A673 (cell line): Measurements from ENCODE around the gene LMF2. TPM values are rescaled to one million over a fixed set of nuclear protein-coding genes. Genes with fewer than 3 reads are reported as not detected.

Source experiments
- BruUV-seq: library from RNA; stranded (reverse); fragments of 400-500 nt; replicated peaks from 2 replicates; lab custom pipeline; 2021; lab: Mats Ljungman, UMichigan
- CTCF ChIA-PET: fragments of 300-600 bp; sonication (Branson Sonifier 250); formaldehyde crosslinking; loops from one replicate; lab custom pipeline; 2022; ENCODE audit warnings: antibody characterized with exemption; lab: Charles Lee
- POLR2A ChIA-PET: fragments of 300-600 bp; sonication (Branson Sonifier 250); formaldehyde crosslinking; loops from one replicate; lab custom pipeline; 2022; ENCODE audit warnings: antibody characterized with exemption; ENCODE audit not compliant: low non-redundant PET; lab: Charles Lee
- DNase-seq: peaks from one replicate; pipeline ENCODE4 v3.0.0-alpha.2; 2015; ENCODE audit warnings: low spot score
- H3K27ac ChIP-seq: fragments of 200-600 bp; sonication (generic); 2 replicates; pipeline ENCODE4 v1.5.1; 2016; ENCODE audit warnings: mixed run types, low read depth, mild to moderate bottlenecking, mixed read lengths, antibody characterized with exemption, low read length; ENCODE audit not compliant: poor library complexity, severe bottlenecking
- H3K27me3 ChIP-seq: fragments of 200-600 bp; sonication (generic); replicated peaks from 2 replicates; pipeline ENCODE4 v1.6.1; 2017; ENCODE audit warnings: mixed run types, low read depth, mild to moderate bottlenecking, mixed read lengths, antibody characterized with exemption, low read length; ENCODE audit not compliant: insufficient read depth, poor library complexity
- H3K36me3 ChIP-seq: fragments of 200-600 bp; sonication (generic); 2 replicates; pipeline ENCODE4 v1.6.1; 2016; ENCODE audit warnings: mixed run types, mild to moderate bottlenecking, mixed read lengths, antibody characterized with exemption, low read length; ENCODE audit not compliant: insufficient read depth, poor library complexity, severe bottlenecking
- H3K4me1 ChIP-seq: fragments of 200-600 bp; sonication (generic); 2 replicates; pipeline ENCODE4 v1.6.1; 2017; ENCODE audit warnings: mixed run types, mild to moderate bottlenecking, mixed read lengths, antibody characterized with exemption, low read length; ENCODE audit not compliant: insufficient read depth, poor library complexity, severe bottlenecking
- H3K4me3 ChIP-seq: fragments of 200-600 bp; sonication (generic); 2 replicates; pipeline ENCODE4 v1.5.1; 2016; ENCODE audit warnings: low read depth, mixed run types, mild to moderate bottlenecking, mixed read lengths, low read length; ENCODE audit not compliant: poor library complexity, severe bottlenecking
- H3K9me3 ChIP-seq: fragments of 200-600 bp; sonication (generic); 2 replicates; pipeline ENCODE4 v1.6.1; 2016; ENCODE audit warnings: mixed run types, low read depth, mild to moderate bottlenecking, mixed read lengths, antibody characterized with exemption, low read length; ENCODE audit not compliant: poor library complexity, severe bottlenecking
- EZH2 ChIP-seq: fragments of 200-600 bp; sonication (generic); IDR thresholded peaks from 2 replicates; pipeline ENCODE4 v1.6.1; 2017; ENCODE audit warnings: borderline replicate concordance, low read depth, mild to moderate bottlenecking, mixed read lengths, antibody characterized with exemption, low read length; ENCODE audit not compliant: poor library complexity, severe bottlenecking
- intact Hi-C: fragments of 100-400 bp; cut with micrococcal nuclease; formaldehyde crosslinking; loops from one replicate; pipeline ENCODE4 v1.10.0; 2022; ENCODE audit not compliant: unreplicated experiment
- total RNA-seq: library from RNA; stranded (reverse); gene quantifications from 2 replicates; pipeline ENCODE4 v1.2.3, GENCODE V29; 2021
- TF ChIP-seq, protein P1 (sequence below): fragments of 300-800, 200-600 bp; sonication (generic); conservative IDR thresholded peaks from 2 replicates; pipeline ENCODE4 v1.5.1; 2017; ENCODE audit warnings: low read depth, mild to moderate bottlenecking, antibody characterized with exemption, low read length, moderate library complexity, mixed read lengths

Gene LMF2
- total RNA-seq, 1 experiment from 2014 or later = 79.2 TPM

DNA sequence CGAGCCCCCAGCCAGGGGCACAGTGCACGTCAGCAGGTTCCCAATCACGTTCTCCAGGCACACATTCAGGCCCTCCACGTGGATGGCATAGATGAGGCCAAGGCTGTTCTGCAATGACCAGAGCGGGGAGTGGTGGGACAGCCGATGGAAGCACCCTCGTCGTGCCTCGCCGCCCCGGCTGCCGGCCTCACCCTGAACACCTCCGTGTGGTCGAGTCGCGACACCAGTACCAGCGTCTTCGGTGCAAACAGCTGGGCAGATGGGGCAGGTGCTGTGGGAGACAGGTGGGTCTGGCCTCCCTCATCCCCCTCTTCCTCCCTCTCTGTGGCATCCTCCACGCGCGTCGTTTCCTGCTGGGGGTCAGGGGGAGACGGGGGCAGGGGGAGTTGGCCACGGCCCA is 40.2 kb downstream of the LMF2 start:
- Histone ChIP-seq H3K27me3 (no peaks in the 10 kb centered on the region), H3K36me3 (peaks cover 41% of the 10 kb centered on the region), H3K4me3 (no peak overlapping the region), H3K9me3 (no peaks in the 10 kb centered on the region), H3K27ac (no peak overlapping the region), H3K4me1 (peaks cover 17% of the 10 kb centered on the region)
- TF ChIP-seq EZH2 = no peak
- TF ChIP-seq, protein P1, sequence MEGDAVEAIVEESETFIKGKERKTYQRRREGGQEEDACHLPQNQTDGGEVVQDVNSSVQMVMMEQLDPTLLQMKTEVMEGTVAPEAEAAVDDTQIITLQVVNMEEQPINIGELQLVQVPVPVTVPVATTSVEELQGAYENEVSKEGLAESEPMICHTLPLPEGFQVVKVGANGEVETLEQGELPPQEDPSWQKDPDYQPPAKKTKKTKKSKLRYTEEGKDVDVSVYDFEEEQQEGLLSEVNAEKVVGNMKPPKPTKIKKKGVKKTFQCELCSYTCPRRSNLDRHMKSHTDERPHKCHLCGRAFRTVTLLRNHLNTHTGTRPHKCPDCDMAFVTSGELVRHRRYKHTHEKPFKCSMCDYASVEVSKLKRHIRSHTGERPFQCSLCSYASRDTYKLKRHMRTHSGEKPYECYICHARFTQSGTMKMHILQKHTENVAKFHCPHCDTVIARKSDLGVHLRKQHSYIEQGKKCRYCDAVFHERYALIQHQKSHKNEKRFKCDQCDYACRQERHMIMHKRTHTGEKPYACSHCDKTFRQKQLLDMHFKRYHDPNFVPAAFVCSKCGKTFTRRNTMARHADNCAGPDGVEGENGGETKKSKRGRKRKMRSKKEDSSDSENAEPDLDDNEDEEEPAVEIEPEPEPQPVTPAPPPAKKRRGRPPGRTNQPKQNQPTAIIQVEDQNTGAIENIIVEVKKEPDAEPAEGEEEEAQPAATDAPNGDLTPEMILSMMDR = no peak
- ChIA-PET CTCF (interaction anchor here (0.5 kb wide), 1 partner anchor 27 kb away, joined by 6 read pairs; no protein-coding TSS in a partner anchor), POLR2A (interaction anchor here (0.6 kb wide), 1 partner anchor 251 kb away, joined by 4 read pairs; no protein-coding TSS in a partner anchor)
- no peak for DNase-seq
- intact Hi-C loops = no loop called here
- BruUV-seq = no TSS peak

DNA sequence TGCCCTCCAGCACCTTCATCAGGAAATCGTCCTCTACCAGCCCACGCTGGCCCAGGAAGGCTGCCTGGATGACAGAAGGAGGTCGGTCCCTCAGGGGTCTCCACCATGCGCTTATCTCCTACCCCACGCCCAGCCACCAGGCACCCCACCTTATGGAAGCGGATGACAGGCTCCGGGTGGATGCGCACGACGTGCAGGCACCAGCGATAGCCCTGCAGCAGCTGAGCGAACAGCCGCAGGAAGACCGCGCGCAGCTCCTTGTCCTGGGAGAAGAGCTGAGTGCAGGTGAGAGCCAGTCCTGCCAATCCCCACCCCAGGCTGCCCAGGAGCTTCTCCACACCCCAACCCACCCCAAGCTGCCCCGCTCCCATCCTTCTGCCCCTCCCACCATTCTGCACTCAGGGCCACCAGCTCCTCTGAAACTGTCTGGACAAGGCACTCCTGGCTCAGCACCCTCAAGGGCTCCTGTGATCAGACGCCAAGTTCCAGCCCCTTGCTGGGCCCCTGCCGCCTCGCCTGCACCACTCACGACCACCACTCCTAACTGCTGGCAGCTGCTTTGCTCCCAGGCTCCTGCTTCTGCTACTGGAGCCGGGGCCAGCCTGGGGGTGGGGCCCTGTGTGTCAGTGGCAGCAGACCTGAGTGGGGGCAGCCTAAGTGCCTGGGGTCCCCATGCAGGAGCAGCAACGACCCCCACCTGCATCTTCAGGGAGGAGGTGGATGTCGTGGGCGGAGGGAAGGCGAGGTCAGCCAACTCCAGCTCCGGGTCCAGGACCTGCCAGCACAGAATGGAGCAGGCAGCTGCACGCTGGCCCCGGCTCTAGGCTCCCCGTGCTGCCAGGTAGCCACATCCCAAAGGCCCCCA is 42.2 kb downstream of the LMF2 start:
- H3K9me3 ChIP-seq = no peaks in the 10 kb centered on the region
- ChIA-PET POLR2A (no interaction called here), CTCF (no interaction called here)
- no peak overlapping the region for H3K4me3 ChIP-seq
- H3K27ac ChIP-seq = no peak overlapping the region
- BruUV-seq = no TSS peak
- TF ChIP-seq, protein P1 = no peak
- TF ChIP-seq EZH2 = no peak
- H3K27me3 ChIP-seq = no peaks in the 10 kb centered on the region
- DNase-seq = no peak
- peaks cover 11% of the 10 kb centered on the region for H3K4me1 ChIP-seq
- H3K36me3 ChIP-seq = peaks cover 56% of the 10 kb centered on the region
- intact Hi-C loops = no loop called here

DNA sequence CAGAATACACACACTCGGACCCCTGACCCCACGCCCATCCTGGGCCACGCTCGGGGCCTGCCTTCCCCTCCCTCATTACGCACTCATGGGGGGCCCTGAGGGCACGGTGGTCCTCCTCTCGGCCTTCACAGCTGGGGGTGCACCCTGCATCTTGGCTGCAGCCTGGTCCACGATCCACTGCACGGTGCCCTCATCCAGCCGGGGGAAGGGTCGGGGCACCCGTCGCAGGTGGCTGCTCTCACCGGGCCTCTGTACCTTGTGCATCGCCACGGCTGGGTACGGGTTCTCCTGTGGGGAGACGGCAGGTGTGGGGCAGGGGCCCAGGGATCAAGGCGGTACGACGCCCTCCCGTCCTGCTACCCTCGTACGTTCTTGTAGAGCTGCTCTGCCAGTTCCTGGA is 43.1 kb downstream of the LMF2 start:
- Histone ChIP-seq H3K36me3 (peaks cover 63% of the 10 kb centered on the region), H3K27ac (no peak overlapping the region), H3K4me1 (peaks cover 3% of the 10 kb centered on the region), H3K4me3 (no peak overlapping the region), H3K9me3 (no peaks in the 10 kb centered on the region), H3K27me3 (no peaks in the 10 kb centered on the region)
- intact Hi-C loops = no loop called here
- DNase-seq = no peak
- POLR2A ChIA-PET = no interaction called here
- CTCF ChIA-PET = no interaction called here
- no TSS peak for BruUV-seq
- TF ChIP-seq EZH2 = no peak
- TF ChIP-seq, protein P1 = no peak
